ENCODE results near the gene ITSN1.
"Not testable (repeated sequence)": the region's sequence is repeated elsewhere in the genome, so short reads cannot be mapped to it uniquely, and the experiment has no call there.

ITSN1 gene

GRCh38 chr21:33651965-33652680 lies 9.8 kb downstream of the ITSN1 start:
- no peak for DNase-seq (ENCODE audit: low spot score)

- DNase-seq (ENCODE audit: low spot score) = no peak
Observed at GRCh38 chr21:33654412-33654811, 12.1 kb downstream of the ITSN1 start.

DNA sequence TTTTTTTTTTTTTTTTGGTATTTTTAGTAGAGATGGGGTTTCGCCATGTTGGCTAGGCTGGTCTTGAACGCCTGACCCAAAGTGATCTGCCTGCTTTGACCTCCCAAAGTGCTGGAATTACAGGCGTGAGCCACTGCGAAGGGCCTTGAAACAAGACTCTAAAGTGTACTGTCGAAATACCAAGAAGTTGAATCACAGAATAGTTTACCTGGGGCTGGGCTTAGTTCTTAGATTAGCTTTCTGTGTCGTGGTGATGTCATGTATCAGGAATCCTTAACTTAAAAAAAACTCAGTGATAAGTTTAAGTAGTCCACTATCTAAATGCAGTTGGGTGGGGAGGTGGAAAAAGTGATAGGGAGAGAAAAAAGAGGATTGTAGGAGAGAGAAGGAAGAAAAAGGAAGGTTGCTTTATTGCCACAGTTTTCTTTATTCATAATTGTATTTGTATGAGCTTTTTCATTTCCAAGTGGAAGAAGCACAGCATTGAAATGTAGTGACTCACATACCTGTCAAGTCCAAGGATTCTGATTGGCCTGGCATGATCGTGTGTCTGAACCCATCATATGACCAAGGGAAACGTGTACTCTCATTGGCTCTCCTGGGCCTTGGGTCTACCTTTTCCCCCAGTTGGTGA lies 13.4 kb downstream of the ITSN1 start:
- no peak for DNase-seq (ENCODE audit: low spot score)

- DNase-seq (ENCODE audit: low spot score) = no peak
Observed at GRCh38 chr21:33657124-33657820, 15.0 kb downstream of the ITSN1 start.

DNA sequence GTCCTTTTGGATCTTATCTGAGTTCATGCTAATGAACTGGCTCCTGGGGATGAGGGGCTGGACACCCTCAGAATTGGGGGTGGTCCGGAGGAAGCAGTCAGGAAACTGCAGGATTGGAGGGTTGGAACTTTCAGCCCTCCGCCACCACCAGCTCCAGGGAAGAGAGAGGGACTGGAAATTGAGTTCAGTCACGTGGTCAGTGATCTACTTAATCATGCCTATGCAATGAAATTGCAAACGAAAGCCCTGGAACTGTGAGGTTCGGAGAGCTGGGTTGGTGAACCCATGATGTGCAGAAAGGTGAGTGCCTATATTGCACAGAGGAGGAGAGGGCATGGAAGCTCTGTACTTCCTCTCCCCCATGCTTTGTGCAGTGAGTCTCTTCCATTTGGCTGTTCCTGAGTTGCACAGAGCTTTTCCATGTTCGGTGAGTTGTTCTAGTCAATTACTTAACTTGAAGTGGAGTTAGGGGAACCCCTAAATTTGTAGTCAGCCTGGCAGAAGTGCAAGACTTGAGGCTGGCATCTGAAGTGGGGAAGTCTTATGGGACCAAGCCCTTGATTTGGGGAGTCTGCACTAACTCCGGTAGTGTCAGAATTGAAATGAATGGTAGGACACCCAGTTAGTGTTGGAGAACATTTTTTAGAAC lies 16.7 kb downstream of the ITSN1 start:
- DNase-seq (ENCODE audit: low spot score) = no peak

DNA sequence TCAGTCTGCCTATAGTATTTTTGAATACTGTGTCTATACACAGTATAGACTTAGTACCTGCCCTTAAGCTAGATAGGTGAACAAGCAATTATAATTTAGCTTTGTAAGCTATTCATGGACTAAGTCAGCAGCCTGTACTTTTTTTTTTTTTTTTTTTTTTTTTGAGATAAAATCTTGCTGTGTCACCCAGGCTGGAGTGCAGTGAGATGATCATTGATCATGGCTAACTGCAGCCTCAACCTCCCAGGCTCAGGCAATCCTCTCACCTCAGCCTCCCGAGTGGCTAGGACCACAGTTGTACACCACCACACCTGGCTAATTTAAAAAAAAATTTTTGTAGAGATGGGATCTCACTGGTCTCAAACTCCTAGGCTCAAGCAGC lies 17.3 kb downstream of the ITSN1 start:
- no peak for DNase-seq (ENCODE audit: low spot score)

- DNase-seq (ENCODE audit: low spot score) = no peak
Observed at GRCh38 chr21:33660406-33660805, 18.1 kb downstream of the ITSN1 start.

GRCh38 chr21:33661146-33661545 lies 18.8 kb downstream of the ITSN1 start:
- no peak for DNase-seq (ENCODE audit: low spot score)

DNA sequence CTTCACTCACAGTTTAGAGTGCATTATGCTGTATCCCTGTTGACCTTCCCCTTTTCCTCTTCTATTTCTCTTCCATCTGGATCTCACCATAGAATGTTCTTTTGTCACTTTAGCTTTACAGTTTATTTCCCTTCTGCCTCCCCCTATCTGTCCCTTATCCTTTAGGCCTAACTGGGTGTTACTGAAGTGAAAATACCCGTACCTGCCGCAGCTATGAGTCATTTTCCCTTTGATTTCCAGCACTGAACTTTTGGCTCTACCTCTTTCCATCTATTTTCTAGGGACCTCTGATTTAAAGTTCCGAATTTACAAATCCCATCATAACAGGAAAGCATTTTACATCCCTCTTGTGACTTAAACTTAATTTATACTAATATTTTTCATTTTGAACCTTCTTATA lies 19.7 kb downstream of the ITSN1 start:
- no peak for DNase-seq (ENCODE audit: low spot score)

GRCh38 chr21:33663241-33663640 lies 20.9 kb downstream of the ITSN1 start:
- peak; percentile 18 for DNase-seq (ENCODE audit: low spot score)

GRCh38 chr21:33664135-33664534 lies 21.8 kb downstream of the ITSN1 start:
- DNase-seq (ENCODE audit: low spot score) = no peak

GRCh38 chr21:33666153-33666552 lies 23.9 kb downstream of the ITSN1 start:
- DNase-seq (ENCODE audit: low spot score) = peak; percentile 16

- DNase-seq (ENCODE audit: low spot score) = no peak
Observed at GRCh38 chr21:33667636-33668035, 25.3 kb downstream of the ITSN1 start.

GRCh38 chr21:33668180-33668579 lies 25.9 kb downstream of the ITSN1 start:
- DNase-seq (ENCODE audit: low spot score) = peak; percentile 70

DNA sequence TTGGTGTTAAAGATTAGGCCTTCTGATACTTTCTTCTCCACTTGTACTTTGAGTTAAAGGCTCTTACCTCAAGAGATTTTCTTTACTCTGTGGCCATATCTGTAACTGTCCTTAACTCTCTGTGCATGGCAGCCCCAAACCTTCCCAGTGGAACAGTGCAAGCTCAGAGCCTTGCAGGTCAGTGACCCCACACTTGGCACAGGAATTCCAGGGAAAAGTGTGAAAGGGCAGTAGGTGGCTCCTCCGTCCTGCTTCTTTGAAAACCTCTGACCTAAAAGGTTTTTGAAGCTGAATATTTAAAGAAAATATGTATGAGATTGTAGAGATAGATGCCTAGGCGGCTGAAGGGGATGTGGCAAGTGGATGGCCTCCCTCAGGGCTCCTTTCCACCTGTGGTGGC lies 26.3 kb downstream of the ITSN1 start:
- DNase-seq (ENCODE audit: low spot score) = no peak

GRCh38 chr21:33670076-33670978 lies 28.0 kb downstream of the ITSN1 start:
- no peak for DNase-seq (ENCODE audit: low spot score)

- DNase-seq (ENCODE audit: low spot score) = no peak
Observed at GRCh38 chr21:33673473-33673872, 31.2 kb downstream of the ITSN1 start.

GRCh38 chr21:33674226-33674625 lies 31.9 kb downstream of the ITSN1 start:
- no peak for DNase-seq (ENCODE audit: low spot score)

- not testable (repeated sequence) for DNase-seq (ENCODE audit: low spot score)
Observed at GRCh38 chr21:33676666-33677065, 34.4 kb downstream of the ITSN1 start.

- no peak for DNase-seq (ENCODE audit: low spot score)
Observed at GRCh38 chr21:33677450-33677849, 35.1 kb downstream of the ITSN1 start.

DNA sequence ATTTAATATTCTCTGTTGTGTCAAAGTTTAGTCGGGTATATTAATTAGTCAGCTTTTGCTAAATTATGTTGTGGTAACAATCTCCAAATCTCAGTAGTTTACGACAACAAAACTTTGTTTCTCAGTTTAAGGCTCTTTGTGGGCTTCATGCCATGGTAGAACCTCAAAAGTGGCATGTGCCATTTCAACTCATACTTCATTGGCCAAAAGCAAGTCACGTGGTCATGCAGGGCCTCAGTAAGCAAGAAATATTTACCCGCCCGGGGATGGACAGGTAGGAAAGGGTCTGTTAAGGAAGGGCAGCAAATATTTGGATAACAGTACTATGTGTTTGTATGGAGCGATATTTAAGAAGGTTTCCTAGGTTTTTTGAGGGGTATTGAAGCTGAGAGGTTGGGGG lies 38.6 kb downstream of the ITSN1 start:
- no peak for DNase-seq (ENCODE audit: low spot score)

Data from AG20443 (cell line).